ENCODE results near the gene FH.

FH gene

DNA sequence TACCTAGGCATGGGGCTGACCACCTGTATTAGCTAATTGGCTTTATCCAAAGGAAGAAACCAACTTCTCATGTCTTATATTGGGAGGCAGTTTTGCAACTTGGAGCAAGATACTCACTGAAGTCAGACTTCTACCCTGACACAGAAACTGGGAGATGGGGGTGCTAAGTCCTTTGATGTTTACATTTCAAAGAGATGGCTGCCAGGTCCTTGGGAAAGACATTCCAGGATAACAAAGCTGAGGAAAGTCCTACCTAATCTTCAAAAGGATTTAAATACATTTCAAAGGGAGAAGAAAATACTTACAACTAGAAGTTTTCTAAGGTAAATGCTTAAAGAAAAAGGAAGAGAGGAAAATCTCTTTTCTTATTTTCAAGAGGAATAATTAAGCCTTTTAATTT, 62.1 kb downstream of the FH start:
- no peak for DNase-seq (ENCODE audit: low read depth)

DNA sequence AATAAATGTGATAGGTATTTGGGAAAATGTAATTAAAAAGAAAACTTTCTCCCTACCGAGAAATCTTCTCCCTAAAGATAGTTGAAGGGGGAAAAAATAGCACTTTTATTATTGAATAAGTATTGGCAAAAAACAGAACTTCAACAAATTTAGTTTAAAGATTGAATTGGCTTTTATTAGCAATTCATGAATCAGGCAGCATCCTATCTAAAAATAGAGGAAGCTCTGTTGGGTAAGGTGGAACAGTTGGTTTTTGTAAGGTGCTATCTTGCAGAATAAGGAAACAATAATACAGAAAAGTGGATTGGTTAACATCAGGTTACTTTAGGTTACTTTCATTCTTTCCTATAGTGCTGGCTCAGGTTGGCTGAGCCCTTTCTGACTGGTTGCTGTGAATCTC, 62.8 kb downstream of the FH start:
- DNase-seq (ENCODE audit: low read depth): no peak

DNA sequence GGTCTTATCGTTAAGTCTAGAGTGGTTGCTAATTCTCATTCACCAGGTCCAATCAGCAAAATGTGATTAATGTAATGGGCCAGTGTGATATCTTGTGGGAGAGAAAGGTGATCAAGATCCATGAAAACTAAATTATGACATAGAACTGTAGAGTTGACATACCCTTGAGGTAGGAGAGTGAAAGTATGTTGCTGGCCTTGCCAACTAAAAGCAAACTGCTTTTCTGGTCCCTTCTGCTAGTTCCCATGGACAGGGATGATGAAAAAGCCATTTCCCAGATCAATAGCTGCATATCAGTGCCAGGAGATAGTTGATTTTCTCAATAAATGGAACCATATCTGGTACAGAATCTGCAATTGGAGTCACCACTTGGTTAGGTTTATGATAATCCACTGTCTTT, 65.8 kb downstream of the FH start:
- DNase-seq (ENCODE audit: low read depth): no peak

DNA sequence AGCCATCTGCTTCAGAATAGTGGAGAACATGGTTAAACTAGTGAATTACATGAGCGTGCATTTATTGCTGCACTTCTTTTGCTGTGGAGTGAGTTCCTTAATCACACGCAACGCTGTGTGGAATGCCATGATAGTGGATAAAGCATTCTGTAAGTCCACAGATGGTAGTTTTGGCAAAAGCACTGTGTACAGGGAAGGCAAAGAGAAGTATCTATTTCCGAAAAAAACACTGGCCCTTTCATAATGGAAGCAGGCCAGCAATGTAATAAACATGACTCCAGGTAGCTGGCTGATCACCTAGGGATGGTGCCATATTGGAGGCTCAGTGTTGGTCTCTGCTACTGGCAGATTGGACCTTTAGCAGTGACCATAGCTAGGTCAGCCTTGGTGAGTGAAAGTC, 67.6 kb downstream of the FH start:
- no peak for DNase-seq (ENCODE audit: low read depth)

Data from activated T-helper 9 cell treated with anti-CD3 and anti-CD28 coated beads, Interleukin-2, amount 50 U/mL, for 16 hours (primary cell).